GM18519 (cell line): ENCODE data around the gene SYNGR2.

Experiments
- ATAC-seq: cut with Tn5 transposase; IDR thresholded peaks from one replicate; pipeline ENCODE4 v1.9.1; 2021; ENCODE audit warnings: mild to moderate bottlenecking, moderate library complexity; ENCODE audit not compliant: unreplicated experiment, low FRiP score

SYNGR2 gene

DNA sequence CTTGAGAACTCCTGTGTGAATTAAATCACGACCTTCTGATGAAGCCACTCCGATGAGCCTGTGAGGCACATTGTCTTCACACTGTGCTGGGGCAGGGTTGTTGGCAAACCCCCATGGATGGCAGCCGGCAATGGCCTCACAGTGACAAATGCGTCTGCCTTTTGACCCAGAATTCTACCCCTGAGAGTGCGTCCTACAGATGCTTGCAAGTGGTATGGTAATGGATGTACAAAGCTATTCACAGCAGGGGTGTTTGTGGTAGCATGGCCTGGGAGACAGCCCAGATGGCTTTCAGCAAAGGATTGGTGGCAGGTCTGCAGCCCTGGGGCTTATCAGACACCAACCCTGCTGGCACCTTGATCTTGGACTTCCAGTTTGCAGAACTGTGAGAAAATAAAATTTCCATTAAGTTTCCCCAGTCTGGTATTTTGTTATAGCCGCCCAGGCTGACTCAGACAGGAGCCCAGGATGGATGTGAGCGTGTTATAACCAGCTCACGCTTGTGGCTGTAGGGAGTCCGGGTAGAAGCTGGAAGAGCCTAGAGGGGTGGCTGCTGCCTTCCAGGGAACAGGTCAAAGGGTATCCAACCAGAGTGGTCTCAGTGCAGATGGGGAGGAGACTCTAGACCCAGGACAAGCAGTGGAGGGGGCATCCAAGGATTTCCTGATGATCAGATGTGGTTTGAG, 28.9 kb downstream of the SYNGR2 start:
- no peak for ATAC-seq

DNA sequence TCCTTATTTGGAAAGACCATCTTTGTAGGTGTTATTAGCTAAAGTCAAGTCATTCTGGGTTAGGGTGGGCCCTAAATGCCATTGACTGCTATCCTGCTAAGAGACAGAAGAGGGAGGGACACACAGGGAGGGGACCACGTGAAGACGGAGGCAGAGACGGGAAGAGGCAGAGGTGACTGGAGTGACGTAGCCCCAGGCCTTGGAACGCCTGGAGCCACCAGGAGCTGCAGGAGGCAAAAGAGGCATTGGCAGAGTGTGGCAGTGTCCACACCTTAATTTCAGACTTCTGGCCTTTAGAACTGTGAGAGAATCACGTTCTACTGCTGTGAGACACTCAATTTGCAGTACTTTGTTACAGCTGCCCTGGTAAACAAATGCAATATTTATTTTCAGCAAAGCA, 32.1 kb downstream of the SYNGR2 start:
- no peak for ATAC-seq

DNA sequence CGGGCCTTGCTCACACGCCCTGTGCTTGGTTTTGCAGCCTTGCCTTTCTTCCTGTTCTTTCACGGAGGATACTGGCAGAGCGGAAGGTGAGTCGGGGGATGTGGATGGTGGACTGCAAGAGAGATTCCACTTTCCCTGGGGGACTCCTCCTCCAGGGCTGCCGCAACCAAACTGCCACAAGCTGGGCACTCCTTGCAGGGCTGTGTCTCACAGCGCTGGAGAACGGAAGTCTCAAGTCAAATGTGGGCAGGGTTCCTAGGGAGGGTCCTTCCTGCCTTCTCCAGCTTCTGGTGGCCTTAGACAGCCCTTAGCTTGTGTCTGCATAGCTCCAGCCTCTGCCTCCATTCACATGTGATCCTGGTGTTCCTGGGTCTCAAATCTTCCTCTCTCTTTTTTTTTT, 34.3 kb downstream of the SYNGR2 start:
- ATAC-seq: no peak

DNA sequence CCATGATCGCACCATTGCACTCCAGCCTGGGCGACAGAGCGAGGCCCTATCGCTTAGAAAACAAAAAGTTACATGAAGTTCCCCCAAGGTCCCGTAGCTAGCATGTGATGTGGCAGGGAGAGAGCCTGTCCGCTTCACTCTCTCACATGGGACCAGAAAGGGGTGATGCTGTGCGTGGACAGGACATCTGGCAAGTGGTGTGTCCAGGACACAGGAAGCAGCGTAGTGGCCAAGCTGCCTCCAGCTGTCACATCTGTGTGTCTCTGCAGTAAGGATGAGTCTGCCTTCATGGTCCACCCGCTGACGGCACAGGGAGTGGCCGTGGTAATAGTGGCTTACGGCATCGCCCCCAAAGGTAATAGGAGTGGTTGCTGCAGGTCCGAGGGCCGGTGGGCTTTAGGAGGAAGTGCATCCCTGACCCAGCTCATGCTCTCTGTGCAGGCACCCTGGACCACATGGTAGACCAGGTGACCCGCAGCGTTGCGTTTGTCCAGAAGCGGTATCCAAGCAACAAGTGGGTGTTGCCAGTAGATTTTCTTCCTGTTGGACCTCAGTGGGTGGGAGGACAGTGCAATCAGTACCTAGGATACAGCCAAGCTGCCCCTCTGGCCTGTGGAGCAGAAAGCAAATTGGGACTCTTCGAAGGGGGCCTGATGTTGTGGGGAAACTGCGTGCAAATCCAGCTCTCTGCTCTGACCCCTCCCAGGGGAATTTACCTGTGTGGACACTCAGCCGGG, 36.2 kb downstream of the SYNGR2 start:
- ATAC-seq: no peak

DNA sequence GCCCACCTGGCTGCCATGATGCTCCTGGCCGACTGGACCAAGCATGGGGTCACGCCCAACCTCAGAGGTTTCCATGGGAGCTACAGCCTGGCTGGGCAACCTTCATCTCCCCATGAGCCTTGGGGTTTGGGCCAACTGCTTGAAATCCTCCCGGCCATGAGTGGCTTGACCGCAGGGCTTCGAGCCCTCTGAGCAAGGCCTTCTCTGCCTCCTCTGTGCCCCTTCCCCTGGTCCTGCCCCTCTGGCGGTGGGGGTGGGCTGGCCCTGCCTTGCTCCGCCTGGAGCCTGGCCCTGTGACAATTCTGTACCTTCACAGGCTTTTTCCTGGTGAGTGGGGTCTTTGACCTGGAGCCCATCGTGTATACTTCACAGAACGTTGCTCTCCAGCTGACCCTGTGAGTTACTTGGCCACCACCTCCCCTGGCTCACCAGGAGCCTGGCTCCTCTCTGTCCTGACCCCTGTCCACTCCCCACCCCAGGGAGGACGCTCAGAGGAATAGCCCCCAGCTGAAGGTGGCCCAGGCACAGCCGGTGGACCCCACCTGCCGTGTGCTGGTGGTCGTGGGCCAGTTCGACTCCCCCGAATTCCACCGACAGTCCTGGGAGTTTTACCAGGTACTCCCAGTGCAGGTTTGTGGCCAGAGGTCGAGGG, 36.9 kb downstream of the SYNGR2 start:
- no peak for ATAC-seq

DNA sequence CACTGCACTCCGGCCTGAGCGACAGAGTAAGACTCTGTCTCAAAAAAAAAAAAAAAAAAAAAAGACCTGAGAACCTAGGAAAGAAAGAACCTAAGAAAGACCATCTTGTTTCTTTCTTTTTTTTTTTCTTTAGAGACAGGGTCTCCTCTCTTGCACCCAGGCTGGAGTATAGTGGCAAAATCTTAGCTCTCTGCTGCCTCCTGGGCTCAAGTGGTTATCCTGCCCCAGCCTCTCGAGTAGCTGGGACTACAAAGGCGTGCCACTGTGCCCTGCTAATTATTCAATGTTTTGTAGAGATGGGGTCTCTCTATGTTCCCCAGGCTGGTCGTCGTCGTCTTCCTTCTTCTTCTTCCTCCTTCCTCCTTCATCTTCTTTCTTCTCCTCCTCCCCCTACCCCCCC, 37.9 kb downstream of the SYNGR2 start:
- no peak for ATAC-seq

DNA sequence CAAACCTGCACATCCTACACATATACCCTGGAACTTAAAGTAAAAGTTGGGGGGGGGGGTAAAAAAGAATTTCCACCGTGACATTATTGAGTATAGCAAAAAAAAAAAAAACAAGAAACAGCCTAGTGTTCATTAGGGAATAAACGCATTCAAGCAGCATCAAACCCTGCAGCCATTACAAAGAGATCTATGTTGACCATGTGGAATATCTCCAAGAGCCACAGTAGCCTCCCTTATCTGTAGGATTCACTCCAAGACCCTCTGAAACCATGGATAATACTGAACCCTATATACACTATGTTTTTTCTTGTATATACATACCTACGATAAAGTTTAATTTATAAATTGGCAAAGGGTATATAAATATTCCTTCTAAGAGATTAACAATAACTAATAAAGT, 40.1 kb downstream of the SYNGR2 start:
- ATAC-seq: no peak

DNA sequence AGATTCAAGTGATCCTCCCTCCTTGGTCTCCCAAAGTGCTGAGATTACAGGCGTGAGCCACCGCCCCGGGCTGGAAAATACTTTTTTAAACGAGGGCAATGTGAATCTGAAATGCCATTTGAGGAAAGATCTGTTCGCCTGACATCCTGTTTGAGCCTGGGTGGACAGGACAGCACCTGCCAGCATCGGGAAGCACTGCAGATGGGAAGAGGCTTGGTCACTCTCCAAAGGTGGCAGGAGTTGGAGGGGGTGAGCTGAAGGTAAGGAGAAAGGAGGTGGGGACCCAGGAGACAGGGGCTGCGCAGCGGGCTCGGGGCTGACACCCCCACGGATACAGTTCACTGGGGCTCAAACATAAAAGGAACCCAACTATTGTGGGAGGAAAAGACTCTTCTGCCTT, 41.7 kb downstream of the SYNGR2 start:
- ATAC-seq: no peak

DNA sequence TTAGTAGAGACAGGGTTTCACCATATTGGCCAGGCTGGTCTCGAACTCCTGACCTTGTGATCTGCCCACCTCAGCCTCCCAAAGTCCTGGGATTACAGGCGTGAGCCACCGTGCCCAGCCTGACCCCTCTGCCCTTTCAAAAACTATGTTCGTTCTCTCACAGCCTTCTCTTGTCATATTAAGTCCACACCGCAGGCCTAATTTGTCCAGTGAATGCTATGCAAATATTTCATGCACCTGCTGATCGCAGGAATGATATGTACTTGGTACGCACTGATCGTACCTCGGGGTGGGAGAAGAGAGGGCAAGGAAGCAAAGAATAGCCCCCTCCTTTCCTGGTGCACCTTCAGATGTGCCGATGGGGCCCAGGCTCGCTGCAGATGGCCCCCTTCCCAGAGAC, 42.7 kb downstream of the SYNGR2 start:
- ATAC-seq: no peak

DNA sequence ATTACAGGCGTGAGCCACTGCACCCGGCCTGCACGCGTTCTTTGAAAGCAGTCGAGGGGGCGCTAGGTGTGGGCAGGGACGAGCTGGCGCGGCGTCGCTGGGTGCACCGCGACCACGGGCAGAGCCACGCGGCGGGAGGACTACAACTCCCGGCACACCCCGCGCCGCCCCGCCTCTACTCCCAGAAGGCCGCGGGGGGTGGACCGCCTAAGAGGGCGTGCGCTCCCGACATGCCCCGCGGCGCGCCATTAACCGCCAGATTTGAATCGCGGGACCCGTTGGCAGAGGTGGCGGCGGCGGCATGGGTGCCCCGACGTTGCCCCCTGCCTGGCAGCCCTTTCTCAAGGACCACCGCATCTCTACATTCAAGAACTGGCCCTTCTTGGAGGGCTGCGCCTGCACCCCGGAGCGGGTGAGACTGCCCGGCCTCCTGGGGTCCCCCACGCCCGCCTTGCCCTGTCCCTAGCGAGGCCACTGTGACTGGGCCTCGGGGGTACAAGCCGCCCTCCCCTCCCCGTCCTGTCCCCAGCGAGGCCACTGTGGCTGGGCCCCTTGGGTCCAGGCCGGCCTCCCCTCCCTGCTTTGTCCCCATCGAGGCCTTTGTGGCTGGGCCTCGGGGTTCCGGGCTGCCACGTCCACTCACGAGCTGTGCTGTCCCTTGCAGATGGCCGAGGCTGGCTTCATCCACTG, 45.8 kb downstream of the SYNGR2 start, which contains the start of gene BIRC5:
Gene BIRC5 (plus strand): TSS at position 238 of the 690 bp plus-strand sequence. CDS start 64 bp downstream, at position 302.
- ATAC-seq: no peak

DNA sequence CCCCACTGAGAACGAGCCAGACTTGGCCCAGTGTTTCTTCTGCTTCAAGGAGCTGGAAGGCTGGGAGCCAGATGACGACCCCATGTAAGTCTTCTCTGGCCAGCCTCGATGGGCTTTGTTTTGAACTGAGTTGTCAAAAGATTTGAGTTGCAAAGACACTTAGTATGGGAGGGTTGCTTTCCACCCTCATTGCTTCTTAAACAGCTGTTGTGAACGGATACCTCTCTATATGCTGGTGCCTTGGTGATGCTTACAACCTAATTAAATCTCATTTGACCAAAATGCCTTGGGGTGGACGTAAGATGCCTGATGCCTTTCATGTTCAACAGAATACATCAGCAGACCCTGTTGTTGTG, 46.3 kb downstream of the SYNGR2 start:
- no peak for ATAC-seq

DNA sequence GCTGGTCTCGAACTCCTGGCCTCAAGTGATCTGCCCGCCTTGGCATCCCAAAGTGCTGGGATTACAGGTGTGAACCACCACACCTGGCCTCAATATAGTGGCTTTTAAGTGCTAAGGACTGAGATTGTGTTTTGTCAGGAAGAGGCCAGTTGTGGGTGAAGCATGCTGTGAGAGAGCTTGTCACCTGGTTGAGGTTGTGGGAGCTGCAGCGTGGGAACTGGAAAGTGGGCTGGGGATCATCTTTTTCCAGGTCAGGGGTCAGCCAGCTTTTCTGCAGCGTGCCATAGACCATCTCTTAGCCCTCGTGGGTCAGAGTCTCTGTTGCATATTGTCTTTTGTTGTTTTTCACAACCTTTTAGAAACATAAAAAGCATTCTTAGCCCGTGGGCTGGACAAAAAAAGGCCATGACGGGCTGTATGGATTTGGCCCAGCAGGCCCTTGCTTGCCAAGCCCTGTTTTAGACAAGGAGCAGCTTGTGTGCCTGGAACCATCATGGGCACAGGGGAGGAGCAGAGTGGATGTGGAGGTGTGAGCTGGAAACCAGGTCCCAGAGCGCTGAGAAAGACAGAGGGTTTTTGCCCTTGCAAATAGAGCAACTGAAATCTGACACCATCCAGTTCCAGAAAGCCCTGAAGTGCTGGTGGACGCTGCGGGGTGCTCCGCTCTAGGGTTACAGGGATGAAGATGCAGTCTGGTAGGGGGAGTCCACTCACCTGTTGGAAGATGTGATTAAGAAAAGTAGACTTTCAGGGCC, 51.2 kb downstream of the SYNGR2 start:
- no peak for ATAC-seq
